Activated CD8-positive, alpha-beta memory T cell treated with anti-CD3 and anti-CD28 coated beads, Interleukin-2, amount 50 U/mL, for 24 hours (primary cell): ENCODE measurements around the gene INPP4B.

Experiments used
- DNase-seq: peaks from one replicate; pipeline ENCODE4 v3.0.0-alpha.2; 2020; ENCODE audit errors: extremely low read depth

INPP4B gene

DNA sequence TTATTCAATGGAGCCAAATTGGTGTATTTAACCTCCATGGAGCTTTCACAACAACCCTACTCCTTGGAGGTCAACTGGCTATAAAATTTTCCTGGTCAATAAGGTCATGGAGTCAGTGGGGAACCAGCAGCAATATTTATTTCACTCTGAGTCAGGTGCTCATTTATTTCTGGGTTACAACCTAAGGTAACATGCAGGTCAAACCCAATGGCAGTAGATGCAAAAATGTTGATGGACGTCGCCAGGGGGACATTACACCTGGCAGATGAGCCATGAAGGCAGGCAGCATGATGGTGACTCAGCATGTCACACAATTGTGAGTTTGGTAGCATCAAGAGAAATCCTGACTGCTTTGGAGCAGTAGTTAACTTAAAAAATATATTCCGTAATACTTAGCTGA, 695.6 kb downstream of the INPP4B start:
- DNase-seq, result no peak

DNA sequence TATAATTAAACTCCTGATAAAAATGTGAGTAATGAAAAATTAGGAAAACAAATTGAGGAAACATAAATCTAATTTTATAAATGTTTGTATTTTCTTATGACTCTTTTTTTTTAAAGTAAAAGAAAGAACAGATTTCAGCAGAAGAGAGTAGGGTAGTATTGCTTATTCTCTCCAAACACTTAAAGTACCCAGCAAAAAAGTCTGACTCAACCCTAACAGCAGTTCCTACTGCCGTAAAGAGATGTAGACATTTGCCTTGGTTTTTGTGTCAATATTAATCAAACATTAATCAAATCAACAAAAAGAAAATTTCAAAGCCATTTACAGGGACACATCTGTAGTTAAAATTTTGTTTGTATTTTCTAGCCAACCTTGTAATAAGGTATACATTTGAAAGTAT, 701.3 kb downstream of the INPP4B start:
- no peak for DNase-seq

DNA sequence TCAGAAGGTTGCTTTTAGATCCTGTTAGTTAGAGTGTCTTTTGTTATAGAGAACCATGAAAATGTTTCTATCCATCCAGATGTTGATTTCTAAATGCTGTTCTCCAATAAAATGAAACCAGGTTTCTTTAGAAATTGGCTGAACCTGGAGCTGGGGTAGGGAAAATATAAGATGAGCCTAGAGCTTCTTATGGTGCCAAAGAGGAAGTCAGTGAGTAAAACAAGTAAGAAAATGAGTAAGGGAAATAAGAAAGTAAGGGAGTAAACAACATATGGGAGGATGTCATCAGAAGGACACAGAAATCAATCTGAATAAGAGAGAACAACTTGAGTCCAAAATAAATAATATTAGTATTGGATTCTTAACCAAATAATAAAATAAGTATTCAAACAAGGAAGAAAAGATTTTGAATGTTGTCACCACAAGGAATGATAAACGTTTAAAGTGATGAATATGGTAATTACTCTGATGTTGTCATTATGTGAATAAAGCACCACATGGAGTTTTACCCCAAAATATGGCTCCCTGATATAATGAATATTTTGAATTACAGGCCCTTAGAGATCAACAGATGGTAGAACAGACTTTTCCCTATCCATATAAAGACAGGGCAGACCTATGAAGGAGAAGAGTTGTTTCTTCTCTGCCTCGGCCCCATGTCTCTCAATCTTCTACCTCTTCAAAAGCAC, 703.6 kb downstream of the INPP4B start:
- DNase-seq, result no peak

DNA sequence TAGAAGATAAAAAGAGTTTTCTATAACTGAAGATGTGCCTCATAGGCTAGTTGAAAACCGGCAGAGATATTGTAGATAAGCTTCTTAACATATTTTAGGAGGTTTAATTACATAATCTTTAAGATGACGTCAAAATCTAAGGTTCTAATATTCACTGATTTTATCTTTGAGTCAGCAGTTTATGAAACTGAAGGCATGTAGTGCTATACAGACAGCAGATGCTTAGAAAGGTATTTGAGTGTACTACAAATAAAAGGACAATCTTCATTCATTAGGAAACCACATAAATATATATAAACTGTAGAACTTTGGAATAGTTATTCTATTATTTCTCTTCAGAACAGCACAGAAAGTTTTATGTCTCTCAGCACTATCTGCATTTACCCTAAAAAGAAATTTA, 704.9 kb downstream of the INPP4B start:
- no peak for DNase-seq

DNA sequence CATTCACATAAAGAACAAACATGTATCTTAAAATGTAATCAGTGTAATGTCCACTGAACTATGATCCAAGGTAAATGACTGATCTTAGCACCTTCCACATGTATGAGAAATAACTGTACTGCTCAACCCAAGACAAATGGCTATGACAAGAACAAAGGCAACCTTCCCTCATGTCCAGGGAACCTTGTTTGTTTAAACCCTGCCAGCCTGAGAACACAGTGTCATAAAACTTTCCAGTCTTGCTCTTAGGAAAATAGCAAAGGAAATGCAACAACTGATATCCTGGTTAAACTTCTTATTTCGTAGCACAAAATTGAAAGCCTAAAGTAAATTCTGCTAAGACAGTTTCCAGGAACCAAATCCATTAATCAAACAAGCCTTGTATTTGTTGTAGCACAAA, 715.4 kb downstream of the INPP4B start:
- DNase-seq, result no peak

DNA sequence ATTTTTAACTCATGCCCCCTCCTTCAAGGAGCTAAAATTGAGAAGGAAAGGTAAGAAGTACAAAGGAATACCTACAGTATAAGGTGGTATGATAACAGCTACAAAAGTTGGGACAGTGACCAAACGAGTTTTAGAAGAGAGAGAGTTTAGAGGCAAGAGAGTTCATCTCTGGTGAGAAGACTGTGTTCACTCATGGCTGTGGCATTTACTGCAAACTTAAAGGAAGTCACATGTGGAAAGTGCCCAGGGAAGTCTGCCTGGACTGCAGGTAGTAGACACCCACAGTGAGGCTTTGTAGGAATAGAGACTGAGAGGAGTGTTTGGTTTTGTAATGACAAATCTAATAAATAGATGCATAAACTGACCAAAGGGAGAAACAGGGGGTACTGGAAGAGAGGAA, 716.2 kb downstream of the INPP4B start:
- no peak for DNase-seq

DNA sequence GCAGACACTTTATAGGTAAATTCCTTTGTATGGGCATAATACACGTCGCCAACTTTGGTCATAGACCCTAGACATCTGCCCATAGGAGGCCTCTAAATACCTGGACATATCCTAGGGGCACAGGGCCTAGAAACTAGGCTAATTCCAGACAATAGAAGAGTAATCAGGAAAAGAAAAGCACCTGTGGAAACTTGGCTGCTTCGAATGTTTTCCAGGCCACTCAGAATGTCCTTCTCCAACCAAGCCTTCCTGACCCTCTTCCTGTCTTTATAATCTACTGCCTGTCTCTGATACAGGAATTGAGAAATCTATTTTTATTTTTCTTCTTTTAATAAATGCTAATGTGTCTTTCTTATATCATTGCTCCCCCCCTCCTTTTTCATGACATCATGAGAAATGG, 716.6 kb downstream of the INPP4B start:
- no peak for DNase-seq

DNA sequence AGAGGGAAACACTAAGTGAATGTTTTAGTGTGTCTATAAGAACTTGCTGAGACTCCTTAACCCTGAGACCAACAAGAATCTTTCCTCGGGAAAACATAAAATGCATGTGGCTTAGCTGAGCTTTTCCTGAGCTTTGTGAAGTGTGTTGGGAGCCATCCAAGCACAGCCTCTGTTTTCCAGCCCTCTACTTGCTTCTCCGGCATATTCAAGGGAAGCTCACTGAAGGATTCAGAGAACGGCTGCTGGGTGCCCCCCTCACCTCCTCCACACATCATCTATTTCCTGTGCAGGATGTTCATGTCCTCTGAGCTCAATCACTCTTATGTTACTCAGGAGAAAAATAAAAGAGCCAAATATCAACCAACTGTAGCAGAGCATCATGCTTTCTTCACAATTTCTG, 717.6 kb downstream of the INPP4B start:
- DNase-seq, result no peak

DNA sequence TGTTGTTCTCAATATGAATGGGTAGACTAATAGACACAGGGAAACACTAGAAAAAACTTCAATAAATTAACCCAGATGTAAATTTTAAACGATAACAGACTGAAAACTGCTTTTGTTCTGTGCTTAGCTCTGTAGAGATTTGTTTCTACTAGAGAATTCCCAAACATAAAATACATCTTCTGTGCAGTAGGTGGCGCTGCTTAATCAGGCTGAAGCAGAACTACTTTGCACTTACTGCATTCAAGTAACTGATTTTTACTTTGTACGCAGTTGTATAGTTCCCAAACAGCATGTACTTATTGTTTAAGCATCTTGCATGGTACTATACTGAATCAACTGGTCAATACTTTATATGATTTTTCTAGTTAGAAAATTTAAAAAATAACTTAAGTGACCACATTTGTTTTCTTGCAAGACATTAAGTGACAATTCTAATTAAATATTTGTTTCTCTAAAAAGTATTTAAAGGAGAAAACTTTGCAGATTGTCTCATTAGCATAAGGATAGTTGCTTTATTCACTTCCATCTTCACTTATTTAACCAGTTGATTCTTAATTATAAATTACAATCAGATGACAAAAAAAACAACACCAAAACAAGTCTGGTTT, 719.1 kb downstream of the INPP4B start:
- DNase-seq, result peak; percentile 19

DNA sequence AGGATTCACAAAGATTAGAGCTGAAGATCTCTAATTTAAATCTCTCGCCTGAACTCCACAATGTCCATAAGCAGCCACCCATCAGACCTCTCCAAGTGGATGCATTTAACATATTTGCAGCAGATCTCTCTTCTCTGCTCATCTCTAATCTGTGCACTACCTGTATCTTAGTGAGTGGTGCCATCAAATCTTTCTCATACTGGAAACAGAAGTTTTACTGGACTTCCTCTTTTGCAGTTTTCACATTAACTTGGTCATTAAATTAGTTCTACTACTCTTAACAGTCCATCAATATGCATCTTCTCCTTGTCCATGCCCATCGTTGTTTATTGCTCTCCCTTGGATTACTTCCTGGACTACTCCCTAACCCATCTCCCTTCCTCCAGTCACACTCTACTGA, 721.2 kb downstream of the INPP4B start:
- DNase-seq, result no peak

DNA sequence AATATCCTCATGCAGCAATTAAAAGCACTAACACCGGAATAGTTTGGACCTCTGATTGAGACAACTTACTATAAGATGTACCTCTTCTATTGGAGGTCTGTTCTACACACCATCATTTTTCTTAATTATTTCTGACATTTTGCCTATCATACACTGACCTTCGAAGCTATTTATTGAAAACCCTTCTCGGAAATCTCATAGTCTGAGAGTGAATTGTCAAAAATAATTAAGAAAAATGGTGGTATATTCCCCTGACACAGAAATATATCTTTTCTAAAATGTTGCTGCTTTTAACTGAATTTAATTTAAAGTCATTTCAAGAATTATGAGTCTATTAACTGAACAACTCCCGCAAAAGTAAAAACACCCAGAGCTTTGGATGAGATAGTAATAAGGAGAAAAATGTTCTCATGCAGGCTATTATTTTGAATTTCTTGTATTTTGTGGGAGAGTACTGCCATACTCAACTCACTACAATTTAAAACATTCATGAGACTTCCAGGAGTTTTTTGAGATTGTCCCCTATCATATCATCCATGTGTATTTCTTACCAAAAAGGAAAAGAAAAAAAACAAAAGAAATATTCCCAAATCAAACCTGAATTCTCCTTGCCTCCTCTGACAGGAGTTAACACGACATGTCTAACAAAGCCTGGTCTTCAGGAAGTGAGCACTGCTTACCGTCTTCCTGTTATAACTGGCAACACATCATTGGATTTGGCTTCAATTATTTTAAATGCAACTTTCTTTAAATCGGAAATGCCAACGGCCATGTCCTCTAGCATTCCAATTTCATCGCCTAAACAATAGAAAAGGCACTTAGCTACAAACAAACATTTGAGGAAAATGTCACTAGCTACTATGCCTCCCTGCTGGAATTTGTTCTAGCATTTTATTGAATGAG, 724.4 kb downstream of the INPP4B start:
- no peak for DNase-seq

DNA sequence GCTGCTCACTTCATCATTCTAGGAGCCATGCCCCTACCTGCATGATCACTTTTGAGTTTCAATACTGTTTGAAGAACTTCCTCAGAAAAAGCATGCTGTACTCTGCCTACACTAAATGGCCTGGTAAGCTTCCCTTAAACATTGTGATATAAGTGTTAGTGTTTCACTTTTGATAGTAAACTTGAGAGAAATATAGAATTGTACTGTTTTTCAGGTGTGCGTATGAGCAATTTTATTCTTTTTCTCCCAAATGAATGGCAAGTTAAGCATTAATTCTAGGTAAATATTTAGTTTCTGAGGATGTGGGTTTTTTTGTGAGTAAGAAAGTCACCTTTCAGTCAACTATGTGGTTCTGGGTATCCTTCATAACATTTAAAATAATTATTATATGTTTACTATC, 725.2 kb downstream of the INPP4B start:
- no peak for DNase-seq

DNA sequence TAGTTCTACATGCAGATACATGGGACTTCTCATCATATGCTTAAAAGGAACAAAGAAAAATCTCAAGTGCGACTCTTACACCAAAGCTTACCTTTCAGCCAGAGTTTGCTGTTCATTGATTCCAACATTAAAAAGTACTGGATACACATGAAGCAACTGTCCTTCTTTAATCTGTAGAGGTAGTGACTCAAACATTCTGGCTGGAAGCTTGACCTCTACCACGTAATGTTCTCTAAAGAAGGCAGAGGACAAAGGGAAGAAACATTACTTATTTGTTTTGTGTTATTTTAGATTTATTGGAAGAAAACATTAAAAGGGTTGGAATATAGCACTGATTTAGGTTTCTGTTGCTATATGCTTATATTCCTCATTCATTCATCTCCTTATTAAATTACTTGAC, 733.6 kb downstream of the INPP4B start:
- DNase-seq, result no peak

DNA sequence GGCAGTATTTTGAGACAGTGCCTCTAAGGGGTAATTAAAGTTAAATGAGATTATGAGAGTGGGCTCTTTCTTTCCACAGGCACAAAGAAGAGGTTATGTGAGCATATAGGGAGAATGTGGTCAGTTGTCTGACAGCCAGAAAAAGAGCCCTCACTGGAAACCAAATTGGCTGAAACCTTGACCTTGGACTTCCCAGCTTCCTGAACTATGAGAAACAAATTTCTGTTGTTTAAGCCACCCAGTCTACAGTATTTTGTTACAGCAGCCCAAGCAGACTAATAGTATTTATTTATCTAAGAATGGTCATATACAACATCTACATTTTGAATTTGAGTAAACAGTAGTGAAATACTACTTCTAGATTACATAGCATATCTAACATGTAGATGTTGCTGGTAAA, 736.0 kb downstream of the INPP4B start:
- DNase-seq, result no peak

DNA sequence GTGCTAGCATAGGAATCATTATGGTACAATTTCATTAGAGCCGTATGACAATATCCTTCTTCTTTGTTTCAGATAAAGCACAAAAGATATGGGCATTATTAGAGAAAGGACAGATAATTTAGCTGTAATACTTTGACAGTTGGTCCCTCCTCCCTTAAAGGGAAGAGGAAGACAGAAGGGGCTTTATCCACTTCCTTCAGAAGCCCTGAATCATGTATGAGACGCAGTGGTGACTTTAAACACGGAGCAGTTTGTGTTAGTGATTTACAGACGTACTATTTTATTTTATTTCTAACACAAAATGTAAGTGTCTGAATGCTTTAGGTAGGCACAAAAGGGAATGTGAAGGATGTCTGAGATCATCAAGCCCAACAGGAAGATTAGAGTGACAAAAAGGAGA, 742.1 kb downstream of the INPP4B start:
- no peak for DNase-seq

DNA sequence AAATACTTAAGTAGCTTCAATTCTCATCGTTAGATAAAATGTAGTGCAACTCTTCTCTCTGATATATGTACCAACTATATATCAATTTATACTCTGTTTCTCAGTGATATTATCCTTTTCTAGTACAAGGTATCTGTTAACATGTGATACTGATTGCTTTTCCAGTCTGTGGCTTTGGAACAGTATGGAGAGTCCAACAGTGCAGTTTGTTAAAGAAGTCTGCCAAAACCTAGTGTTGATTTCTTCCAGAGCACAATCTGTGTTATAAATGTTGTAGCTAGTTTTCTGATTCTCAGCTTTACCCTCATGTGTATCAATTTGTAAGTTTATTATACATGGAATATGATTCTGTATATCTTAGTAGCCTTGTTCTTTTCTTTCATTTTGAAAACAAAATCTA, 744.7 kb downstream of the INPP4B start:
- no peak for DNase-seq

DNA sequence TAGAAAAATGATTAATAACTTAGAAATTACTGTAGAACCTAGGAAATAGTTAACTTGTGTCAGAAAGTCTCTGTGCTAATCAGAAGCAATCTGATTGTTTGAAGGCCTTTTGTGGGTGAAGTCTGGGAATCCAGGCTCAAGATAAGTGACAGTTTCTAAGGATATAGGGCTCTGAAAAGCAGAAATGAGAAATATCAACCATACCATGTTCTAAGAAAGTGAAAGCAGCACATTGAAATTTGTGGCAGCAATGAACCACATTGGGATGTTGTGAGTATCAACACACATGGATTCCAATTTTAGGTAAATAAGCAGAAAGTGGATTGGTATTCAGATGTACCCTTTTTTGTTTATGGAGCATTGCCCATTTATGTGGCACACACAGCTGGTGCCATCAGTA, 745.2 kb downstream of the INPP4B start:
- no peak for DNase-seq

DNA sequence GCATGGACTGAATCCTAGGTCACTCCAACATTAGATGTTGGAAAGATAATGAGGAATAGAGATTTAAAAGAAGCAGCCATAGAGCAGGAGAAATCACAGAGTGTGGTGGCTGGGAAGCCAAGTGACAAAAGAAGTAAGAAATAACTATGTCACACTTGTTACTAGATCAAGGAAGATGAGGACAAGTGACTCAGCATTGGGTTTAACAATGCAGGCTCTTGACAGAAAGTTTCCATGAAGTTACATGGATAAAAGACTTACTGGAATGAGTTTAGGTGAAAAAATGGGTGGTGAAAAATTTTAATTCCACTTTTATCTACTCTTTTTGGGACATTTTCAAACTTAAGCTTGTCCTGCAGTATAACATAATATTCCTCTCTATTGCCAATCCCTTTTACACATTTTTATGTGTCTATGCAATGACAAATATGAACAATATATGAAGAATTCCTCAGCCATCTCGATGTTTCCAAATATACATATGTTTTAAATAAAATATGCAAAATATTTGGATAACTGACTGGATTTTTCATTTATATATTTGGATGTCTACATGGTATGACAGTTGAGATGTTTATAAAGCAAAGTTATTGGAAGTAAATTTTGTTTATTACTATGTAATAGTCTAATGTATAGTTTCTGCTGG, 747.1 kb downstream of the INPP4B start:
- no peak for DNase-seq

DNA sequence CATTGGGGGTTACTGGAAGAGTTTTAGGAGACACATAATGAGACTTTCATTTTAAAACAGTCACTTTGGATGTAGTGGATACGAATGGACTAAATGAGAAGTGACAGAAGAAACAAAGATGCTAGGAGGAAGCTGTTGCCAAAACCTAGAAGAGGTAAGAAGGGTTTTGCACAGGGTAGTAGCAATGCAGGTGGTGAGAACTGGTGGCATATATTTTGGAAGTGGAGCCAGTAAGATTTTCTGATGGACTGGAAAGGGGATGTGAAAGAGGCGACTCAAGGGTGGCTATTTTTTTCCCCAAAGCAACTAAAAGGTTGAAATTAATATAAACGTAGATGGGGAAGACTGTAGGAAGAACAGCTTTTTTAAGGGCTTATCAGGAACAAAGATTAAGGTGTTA, 747.7 kb downstream of the INPP4B start:
- no peak for DNase-seq

DNA sequence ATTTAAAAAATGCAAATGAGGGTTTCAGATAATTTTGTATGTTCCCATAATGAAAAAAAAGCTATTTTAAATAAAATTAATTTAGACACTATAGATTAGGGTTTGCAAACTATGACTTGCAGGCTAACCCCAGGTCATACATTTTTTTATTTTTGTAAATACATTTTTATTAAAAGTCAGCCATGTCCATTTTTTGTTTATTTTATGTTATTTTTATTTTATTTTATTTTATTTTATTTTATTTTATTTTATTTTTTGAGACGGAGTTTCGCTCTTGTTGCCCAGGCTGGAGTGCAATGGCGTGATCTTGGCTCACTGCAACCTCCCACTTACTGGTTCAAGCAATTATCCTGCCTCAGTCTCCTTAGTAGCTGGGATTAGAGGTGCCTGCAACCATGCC, 749.1 kb downstream of the INPP4B start:
- DNase-seq, result no peak

DNA sequence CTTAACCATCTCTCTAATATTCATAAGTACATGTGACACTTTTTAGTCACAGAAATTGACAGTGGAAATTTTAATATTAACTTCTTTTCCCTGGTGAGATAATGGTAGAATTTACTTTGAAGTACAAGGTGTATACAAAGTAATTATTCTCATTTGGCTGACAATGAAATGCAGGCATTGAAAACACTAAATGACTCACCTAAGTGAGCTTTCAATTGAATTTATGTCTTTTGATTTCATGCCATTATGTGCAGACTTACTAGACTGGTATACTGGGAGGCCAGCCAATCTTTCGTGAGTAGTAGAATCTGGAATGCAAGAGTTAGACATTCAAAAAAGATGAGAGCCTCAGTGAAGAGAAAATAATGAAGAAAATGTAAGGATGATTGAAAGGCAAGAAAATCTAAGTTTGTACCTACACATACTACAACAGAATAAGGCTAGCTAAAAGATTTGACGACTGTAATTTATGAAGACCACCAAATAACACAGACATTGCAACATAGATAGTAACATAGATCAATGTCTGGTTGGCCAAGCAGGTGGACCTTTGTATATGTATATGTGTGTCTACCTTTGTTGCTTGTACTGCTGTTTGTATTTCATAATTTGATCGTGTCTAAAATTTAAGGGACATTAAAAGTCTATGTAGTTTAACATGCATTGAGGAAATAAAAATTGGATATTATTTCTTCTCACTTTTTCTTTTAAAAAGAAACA, 750.1 kb downstream of the INPP4B start:
- no peak for DNase-seq

DNA sequence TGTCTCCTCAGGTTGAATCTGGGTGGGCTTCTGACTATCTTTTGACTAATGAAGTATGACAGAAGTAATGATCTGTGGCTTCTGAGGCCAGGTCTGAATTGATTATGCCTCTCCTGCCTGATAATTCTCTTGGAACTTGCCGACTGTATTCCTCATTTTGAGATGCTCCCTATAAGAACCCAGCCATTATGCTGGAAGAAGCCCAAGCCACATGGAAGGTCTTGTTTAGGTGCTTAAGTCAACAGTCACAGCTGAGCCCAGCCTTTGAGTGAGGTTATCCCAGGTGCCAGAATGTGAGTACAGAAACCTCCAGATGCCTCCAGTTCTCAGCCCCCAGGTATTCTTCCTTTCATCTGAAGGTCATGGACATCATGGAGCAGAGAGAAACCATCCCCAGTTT, 753.2 kb downstream of the INPP4B start:
- no peak for DNase-seq
